ENCODE results near the gene RPL36AL. TPM values are rescaled to one million over a fixed set of nuclear protein-coding genes. Genes with fewer than 3 reads are reported as not detected.

The RPL36AL gene
- total RNA-seq, 1 donor from 2014 or later, result 187 TPM

DNA sequence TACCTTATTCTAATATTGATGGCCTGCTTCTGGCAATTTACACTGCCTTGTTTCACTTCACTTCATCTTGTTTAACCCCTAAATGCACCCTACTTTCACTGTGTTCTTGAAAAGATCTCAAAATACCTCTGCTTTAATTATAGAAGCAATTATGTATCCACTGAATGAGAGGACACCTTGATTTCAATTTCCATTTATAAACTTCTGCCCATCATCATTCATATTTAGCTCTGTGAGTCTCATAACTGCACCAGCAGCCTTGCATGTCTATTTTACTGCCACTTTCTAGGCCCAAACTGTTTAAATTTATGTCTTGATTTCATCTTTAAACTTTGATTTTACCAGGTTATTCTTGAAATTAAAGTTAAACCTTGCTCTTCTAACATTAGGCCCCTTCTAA lies 21.7 kb upstream of the RPL36AL start:
- Mint-ChIP-seq H3K4me1 (ENCODE audit: unreplicated experiment) (peaks cover 13% of the 10 kb centered on the region), H3K9me3 (ENCODE audit: unreplicated experiment) (no peaks in the 10 kb centered on the region), H3K27me3 (ENCODE audit: unreplicated experiment) (no peaks in the 10 kb centered on the region), H3K36me3 (ENCODE audit: unreplicated experiment) (peaks cover 17% of the 10 kb centered on the region), H3K27ac (ENCODE audit: unreplicated experiment) (peak overlapping the region; percentile 4), H3K4me3 (ENCODE audit: unreplicated experiment) (no peak overlapping the region)
- no peak for DNase-seq (ENCODE audit: extremely low spot score, unreplicated experiment)
- TF ChIP-seq, protein P1, sequence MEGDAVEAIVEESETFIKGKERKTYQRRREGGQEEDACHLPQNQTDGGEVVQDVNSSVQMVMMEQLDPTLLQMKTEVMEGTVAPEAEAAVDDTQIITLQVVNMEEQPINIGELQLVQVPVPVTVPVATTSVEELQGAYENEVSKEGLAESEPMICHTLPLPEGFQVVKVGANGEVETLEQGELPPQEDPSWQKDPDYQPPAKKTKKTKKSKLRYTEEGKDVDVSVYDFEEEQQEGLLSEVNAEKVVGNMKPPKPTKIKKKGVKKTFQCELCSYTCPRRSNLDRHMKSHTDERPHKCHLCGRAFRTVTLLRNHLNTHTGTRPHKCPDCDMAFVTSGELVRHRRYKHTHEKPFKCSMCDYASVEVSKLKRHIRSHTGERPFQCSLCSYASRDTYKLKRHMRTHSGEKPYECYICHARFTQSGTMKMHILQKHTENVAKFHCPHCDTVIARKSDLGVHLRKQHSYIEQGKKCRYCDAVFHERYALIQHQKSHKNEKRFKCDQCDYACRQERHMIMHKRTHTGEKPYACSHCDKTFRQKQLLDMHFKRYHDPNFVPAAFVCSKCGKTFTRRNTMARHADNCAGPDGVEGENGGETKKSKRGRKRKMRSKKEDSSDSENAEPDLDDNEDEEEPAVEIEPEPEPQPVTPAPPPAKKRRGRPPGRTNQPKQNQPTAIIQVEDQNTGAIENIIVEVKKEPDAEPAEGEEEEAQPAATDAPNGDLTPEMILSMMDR (IDR thresholded peaks at IDR 0.05), result no peak

DNA sequence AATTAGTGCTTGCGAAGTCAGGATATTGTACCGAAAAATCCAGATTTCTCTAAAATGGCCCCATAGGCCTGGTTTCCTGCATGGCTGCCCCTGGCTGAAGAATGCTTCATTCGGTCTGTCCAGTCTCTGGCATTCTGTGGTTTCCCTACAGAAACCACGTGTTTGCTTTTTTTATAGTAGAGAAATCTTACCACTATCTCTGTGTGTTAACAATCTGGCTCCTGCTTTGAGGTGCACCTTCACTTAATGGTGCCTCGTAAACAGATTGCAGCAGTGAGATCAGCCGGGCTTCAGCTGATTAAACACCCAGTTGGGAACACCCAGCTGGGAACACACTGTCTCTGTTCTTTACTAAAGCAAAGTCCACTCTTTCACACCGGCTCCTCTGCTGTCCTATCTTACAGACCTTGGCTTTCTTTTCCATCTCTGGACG lies 21.3 kb upstream of the RPL36AL start:
- Mint-ChIP-seq H3K27ac (ENCODE audit: unreplicated experiment) (peak overlapping the region; percentile 4), H3K4me3 (ENCODE audit: unreplicated experiment) (no peak overlapping the region), H3K36me3 (ENCODE audit: unreplicated experiment) (peaks cover 16% of the 10 kb centered on the region), H3K4me1 (ENCODE audit: unreplicated experiment) (peaks cover 15% of the 10 kb centered on the region), H3K27me3 (ENCODE audit: unreplicated experiment) (no peaks in the 10 kb centered on the region), H3K9me3 (ENCODE audit: unreplicated experiment) (no peaks in the 10 kb centered on the region)
- TF ChIP-seq, protein P1 (IDR thresholded peaks at IDR 0.05), result no peak
- DNase-seq (ENCODE audit: extremely low spot score, unreplicated experiment), result no peak

DNA sequence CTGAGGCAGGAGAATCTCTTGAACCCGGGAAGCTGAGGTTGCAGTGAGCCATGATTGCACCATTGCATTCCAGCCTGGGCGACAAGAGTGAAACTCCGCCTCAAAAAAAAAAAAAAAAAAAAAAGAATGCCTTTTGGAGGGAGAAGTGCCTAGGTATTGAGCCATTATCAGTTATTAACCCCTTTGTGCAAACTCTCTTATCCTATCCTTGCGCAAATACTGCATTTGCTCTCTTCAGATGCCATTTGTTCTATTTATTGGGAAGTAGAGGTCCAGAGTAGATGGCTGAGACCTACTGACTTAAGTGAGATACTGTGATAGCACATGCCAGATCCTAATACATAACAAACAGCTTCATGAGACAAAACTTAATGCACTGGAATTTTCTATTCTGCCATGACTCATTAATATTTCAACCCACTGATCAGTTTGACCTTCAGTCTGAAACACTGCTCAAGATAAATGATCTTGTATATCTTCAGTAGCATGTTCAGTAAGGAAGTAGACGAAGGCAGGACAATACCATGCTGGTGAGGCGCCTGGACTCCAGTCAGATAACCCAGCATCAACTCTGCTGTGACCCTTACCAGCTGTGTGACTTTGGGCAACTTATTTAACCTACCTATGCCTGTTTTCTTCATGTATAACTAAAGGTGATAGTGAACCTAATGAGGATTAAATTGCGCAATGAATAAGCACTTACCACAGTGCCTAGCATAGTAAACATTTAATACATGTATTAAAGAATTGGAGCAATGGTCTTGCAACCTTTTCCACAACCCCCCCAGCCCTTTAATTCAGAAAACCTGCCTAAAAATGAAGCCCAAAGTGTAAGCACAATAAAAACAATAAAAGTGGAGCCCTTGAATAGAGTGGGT lies 20.4 kb upstream of the RPL36AL start:
- peaks cover 22% of the 10 kb centered on the region for H3K4me1 Mint-ChIP-seq (ENCODE audit: unreplicated experiment)
- no peak overlapping the region for H3K27ac Mint-ChIP-seq (ENCODE audit: unreplicated experiment)
- no peak overlapping the region for H3K4me3 Mint-ChIP-seq (ENCODE audit: unreplicated experiment)
- no peaks in the 10 kb centered on the region for H3K27me3 Mint-ChIP-seq (ENCODE audit: unreplicated experiment)
- no peak for DNase-seq (ENCODE audit: extremely low spot score, unreplicated experiment)
- peaks cover 18% of the 10 kb centered on the region for H3K36me3 Mint-ChIP-seq (ENCODE audit: unreplicated experiment)
- H3K9me3 Mint-ChIP-seq (ENCODE audit: unreplicated experiment), result no peaks in the 10 kb centered on the region
- TF ChIP-seq, protein P1 (IDR thresholded peaks at IDR 0.05), result no peak

DNA sequence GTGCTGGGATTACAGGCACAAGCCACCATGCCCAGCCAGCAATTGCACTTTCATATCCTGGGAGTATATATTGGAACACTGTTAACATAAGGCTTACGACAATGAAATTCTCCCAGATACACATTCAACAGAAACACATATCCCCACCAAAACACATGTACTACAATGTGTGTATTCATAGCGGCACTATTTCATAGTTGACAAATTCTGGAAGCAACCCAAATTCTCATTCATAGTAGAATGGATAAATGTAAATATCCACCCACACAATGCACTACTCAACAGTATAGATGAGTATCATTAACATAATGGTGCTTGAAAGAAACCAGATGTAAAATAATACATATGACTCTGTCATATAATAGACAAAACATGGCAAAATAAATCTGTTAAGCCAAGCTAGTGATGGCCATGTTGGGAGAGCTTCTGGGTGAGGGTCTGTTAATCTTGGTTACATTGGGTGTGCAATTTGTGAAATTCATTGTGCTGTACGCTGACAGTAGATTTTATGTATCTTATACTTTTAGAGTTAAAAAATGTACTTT lies 17.2 kb upstream of the RPL36AL start:
- TF ChIP-seq, protein P1 (IDR thresholded peaks at IDR 0.05), result no peak
- Mint-ChIP-seq H3K9me3 (ENCODE audit: unreplicated experiment) (no peaks in the 10 kb centered on the region), H3K27ac (ENCODE audit: unreplicated experiment) (no peak overlapping the region), H3K4me3 (ENCODE audit: unreplicated experiment) (no peak overlapping the region), H3K27me3 (ENCODE audit: unreplicated experiment) (no peaks in the 10 kb centered on the region), H3K4me1 (ENCODE audit: unreplicated experiment) (peaks cover 32% of the 10 kb centered on the region), H3K36me3 (ENCODE audit: unreplicated experiment) (peaks cover 18% of the 10 kb centered on the region)
- no peak for DNase-seq (ENCODE audit: extremely low spot score, unreplicated experiment)

DNA sequence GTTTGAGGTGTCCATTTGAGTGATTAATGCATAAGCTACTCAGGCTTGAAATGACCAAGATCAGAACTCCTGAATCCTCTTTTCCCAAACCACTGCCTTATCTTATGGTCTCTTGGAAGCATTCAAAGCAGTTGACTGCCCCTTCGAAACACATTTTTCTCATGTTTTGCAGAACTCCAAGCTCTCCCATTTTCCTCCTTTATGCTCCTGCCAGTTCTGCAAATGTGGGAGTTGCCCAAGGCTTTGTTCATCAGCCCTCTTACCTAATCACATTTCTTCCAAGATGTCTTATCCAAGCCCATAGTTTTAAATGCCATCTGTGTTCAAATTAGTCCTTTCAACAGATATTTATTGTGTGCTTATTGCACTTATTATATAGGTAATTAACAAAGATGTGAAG lies 16.4 kb upstream of the RPL36AL start:
- no peaks in the 10 kb centered on the region for H3K9me3 Mint-ChIP-seq (ENCODE audit: unreplicated experiment)
- no peak for DNase-seq (ENCODE audit: extremely low spot score, unreplicated experiment)
- peak overlapping the region; percentile 59 for H3K4me3 Mint-ChIP-seq (ENCODE audit: unreplicated experiment)
- peaks cover 18% of the 10 kb centered on the region for H3K36me3 Mint-ChIP-seq (ENCODE audit: unreplicated experiment)
- H3K27me3 Mint-ChIP-seq (ENCODE audit: unreplicated experiment), result no peaks in the 10 kb centered on the region
- H3K4me1 Mint-ChIP-seq (ENCODE audit: unreplicated experiment), result peaks cover 33% of the 10 kb centered on the region
- TF ChIP-seq, protein P1 (IDR thresholded peaks at IDR 0.05), result no peak
- H3K27ac Mint-ChIP-seq (ENCODE audit: unreplicated experiment), result peak overlapping the region; percentile 45
